SHP77 treated with DMSO at 0.1 percent for 48 hours (cell line): ENCODE measurements around the gene SORL1-AS1.

Experiments
- DNase-seq: peaks from one replicate; lab custom pipeline; 2025; lab: John Stamatoyannopoulos, UW

The SORL1-AS1 gene

GRCh38 chr11:121451986-121452608 lies 670 bp downstream of the SORL1-AS1 start, which contains the start of gene SORL1:
Gene SORL1, plus strand, starts transcription at chr11:121452314. Its CDS starts 18 bp downstream, at chr11:121452332.
- DNase-seq: no peak

GRCh38 chr11:121451178-121451985 lies 1.4 kb downstream of the SORL1-AS1 start:
- no peak for DNase-seq

GRCh38 chr11:121450401-121450800 lies 2.4 kb downstream of the SORL1-AS1 start:
- DNase-seq: no peak

GRCh38 chr11:121449626-121450025 lies 3.1 kb downstream of the SORL1-AS1 start:
- DNase-seq: no peak

- no peak for DNase-seq
Observed at GRCh38 chr11:121449123-121449522, 3.6 kb downstream of the SORL1-AS1 start.

GRCh38 chr11:121448431-121448941 lies 4.3 kb downstream of the SORL1-AS1 start:
- DNase-seq: no peak

GRCh38 chr11:121448011-121448410 lies 4.8 kb downstream of the SORL1-AS1 start:
- no peak for DNase-seq

- no peak for DNase-seq
Observed at GRCh38 chr11:121446752-121447156, 6.0 kb downstream of the SORL1-AS1 start.

- DNase-seq: no peak
Observed at GRCh38 chr11:121445071-121445768, 7.5 kb downstream of the SORL1-AS1 start.

- DNase-seq: no peak
Observed at GRCh38 chr11:121444526-121444925, 8.2 kb downstream of the SORL1-AS1 start.

- no peak for DNase-seq
Observed at GRCh38 chr11:121443688-121444275, 9.0 kb downstream of the SORL1-AS1 start.

- DNase-seq: no peak
Observed at GRCh38 chr11:121441521-121441920, 11.2 kb downstream of the SORL1-AS1 start.

GRCh38 chr11:121439759-121440158 lies 13.0 kb downstream of the SORL1-AS1 start:
- no peak for DNase-seq

GRCh38 chr11:121439337-121439736 lies 13.4 kb downstream of the SORL1-AS1 start:
- no peak for DNase-seq

- DNase-seq: no peak
Observed at GRCh38 chr11:121437686-121438078, 15.1 kb downstream of the SORL1-AS1 start.

GRCh38 chr11:121437018-121437685 lies 15.6 kb downstream of the SORL1-AS1 start:
- DNase-seq: no peak

GRCh38 chr11:121435551-121436511 lies 16.9 kb downstream of the SORL1-AS1 start:
- DNase-seq: no peak

GRCh38 chr11:121435132-121435531 lies 17.6 kb downstream of the SORL1-AS1 start:
- no peak for DNase-seq

- DNase-seq: no peak
Observed at GRCh38 chr11:121431820-121432526, 20.8 kb downstream of the SORL1-AS1 start.

- DNase-seq: no peak
Observed at GRCh38 chr11:121429556-121429955, 23.2 kb downstream of the SORL1-AS1 start.
